ENCODE measurements around the gene DMGDH. TPM values are rescaled to one million over a fixed set of nuclear protein-coding genes. Genes with fewer than 3 reads are reported as not detected.

Gene DMGDH
- total RNA-seq, 1 donor from 2014 or later: 1.3 TPM

- DNase-seq: no peak
- Histone ChIP-seq H3K27ac (no peak overlapping the region), H3K4me1 (no peaks in the 10 kb centered on the region), H3K9me3 (no peaks in the 10 kb centered on the region), H3K36me3 (no peaks in the 10 kb centered on the region), H3K4me3 (no peak overlapping the region), H3K27me3 (ENCODE audit: low read depth) (peaks cover 7% of the 10 kb centered on the region)
- intact Hi-C loops (cut with DNase I): no loop called here
- no peak for ATAC-seq
- no peak for TF ChIP-seq CTCF (IDR thresholded peaks at IDR 0.05)
These were observed 57.6 kb downstream of the DMGDH start for GRCh38 chr5:79011869-79012268.

- Histone ChIP-seq H3K36me3 (no peaks in the 10 kb centered on the region), H3K9me3 (no peaks in the 10 kb centered on the region), H3K4me1 (no peaks in the 10 kb centered on the region), H3K4me3 (no peak overlapping the region), H3K27ac (no peak overlapping the region), H3K27me3 (ENCODE audit: low read depth) (peaks cover 7% of the 10 kb centered on the region)
- TF ChIP-seq CTCF (IDR thresholded peaks at IDR 0.05): no peak
- intact Hi-C loops (cut with DNase I): no loop called here
- DNase-seq (no peak), ATAC-seq (no peak)
These were observed 58.1 kb downstream of the DMGDH start for GRCh38 chr5:79011219-79011836.

GRCh38 chr5:79008362-79008761 lies 61.1 kb downstream of the DMGDH start:
- no peak for DNase-seq

GRCh38 chr5:79007872-79008271 lies 61.6 kb downstream of the DMGDH start:
- ATAC-seq (no peak), DNase-seq (no peak)
- H3K4me3 ChIP-seq: no peak overlapping the region
- no peaks in the 10 kb centered on the region for H3K4me1 ChIP-seq
- no peak for TF ChIP-seq CTCF (IDR thresholded peaks at IDR 0.05)
- intact Hi-C loops (cut with DNase I): no loop called here
- H3K27ac ChIP-seq: no peak overlapping the region
- H3K36me3 ChIP-seq: no peaks in the 10 kb centered on the region
- H3K9me3 ChIP-seq: no peaks in the 10 kb centered on the region
- no peaks in the 10 kb centered on the region for H3K27me3 ChIP-seq (ENCODE audit: low read depth)

More at GRCh38 chr5:79008362-79008761, 61.1 kb downstream of the DMGDH start:
- Histone ChIP-seq H3K27ac (no peak overlapping the region), H3K27me3 (ENCODE audit: low read depth) (no peaks in the 10 kb centered on the region), H3K4me1 (no peaks in the 10 kb centered on the region), H3K4me3 (no peak overlapping the region), H3K36me3 (no peaks in the 10 kb centered on the region), H3K9me3 (no peaks in the 10 kb centered on the region)
- intact Hi-C loops (cut with DNase I): no loop called here
- TF ChIP-seq CTCF (IDR thresholded peaks at IDR 0.05): no peak
- no peak for ATAC-seq

- DNase-seq (no peak), ATAC-seq (no peak)
- Histone ChIP-seq H3K4me3 (no peak overlapping the region), H3K4me1 (no peaks in the 10 kb centered on the region), H3K27me3 (ENCODE audit: low read depth) (no peaks in the 10 kb centered on the region), H3K9me3 (no peaks in the 10 kb centered on the region), H3K27ac (no peak overlapping the region), H3K36me3 (no peaks in the 10 kb centered on the region)
- intact Hi-C loops (cut with DNase I): no loop called here
- no peak for TF ChIP-seq CTCF (IDR thresholded peaks at IDR 0.05)
These were observed 63.4 kb downstream of the DMGDH start for GRCh38 chr5:79005936-79006631.
